CD4-positive, alpha-beta memory T cell (primary cell): ENCODE measurements around the gene USP25. TPM values are rescaled to one million over a fixed set of nuclear protein-coding genes. Genes with fewer than 3 reads are reported as not detected.

Source experiments
- CTCF ChIA-PET: fragments of 350-600 bp; sonication (Branson Sonifier 250); formaldehyde crosslinking; loops from one replicate; lab custom pipeline; 2021; ENCODE audit warnings: inconsistent platforms; ENCODE audit not compliant: partially characterized antibody; lab: Charles Lee
- POLR2A ChIA-PET: fragments of 350-600 bp; sonication (Branson Sonifier 250); formaldehyde crosslinking; loops from one replicate; lab custom pipeline; 2021; ENCODE audit not compliant: partially characterized antibody; lab: Charles Lee
- DNase-seq, 5 donors: peaks; one replicate each; pipeline versions ENCODE4 v3.0.0 to v3.0.0-alpha.2; 2020 to 2022; ENCODE audit warnings: mixed read lengths in 1 of 5
- H3K27ac ChIP-seq: one replicate; pipeline ENCODE4 v1.7.0; 2013; ENCODE audit warnings: low read depth, low read length
- H3K27me3 ChIP-seq: 2 replicates; pipeline ENCODE4 v1.7.0; 2013; ENCODE audit warnings: mild to moderate bottlenecking, low read length, moderate library complexity; ENCODE audit not compliant: insufficient read depth
- H3K36me3 ChIP-seq: 2 replicates; pipeline ENCODE4 v1.7.0; 2013; ENCODE audit warnings: mild to moderate bottlenecking, low read length, moderate library complexity; ENCODE audit not compliant: insufficient read depth
- H3K4me1 ChIP-seq: 2 replicates; pipeline ENCODE4 v1.7.0; 2013; ENCODE audit warnings: mild to moderate bottlenecking, low read length, moderate library complexity; ENCODE audit not compliant: insufficient read depth
- H3K4me3 ChIP-seq, 2 donors: one replicate each; pipeline ENCODE4 v1.7.0; 2013; ENCODE audit warnings: low read length in 2 of 2, mild to moderate bottlenecking in 1 of 2
- H3K9me3 ChIP-seq, 2 donors: one replicate each; pipeline ENCODE4 v1.7.0; 2013; ENCODE audit warnings: low read length in 2 of 2, control low read depth in 1 of 2; ENCODE audit not compliant: control insufficient read depth in 1 of 2
- H3K27ac Mint-ChIP-seq, 7 donors: one replicate each; pipeline ENCODE4 v1.8.0; 2020 to 2021; ENCODE audit warnings: mixed read lengths in 7 of 7, mild to moderate bottlenecking in 6 of 7, inconsistent platforms in 3 of 7, moderate library complexity in 3 of 7
- H3K27me3 Mint-ChIP-seq, 2 donors: one replicate each; pipeline ENCODE4 v1.8.0; 2020 to 2021; ENCODE audit warnings: mixed read lengths in 2 of 2
- H3K36me3 Mint-ChIP-seq, 2 donors: one replicate each; pipeline ENCODE4 v1.8.0; 2020 to 2021; ENCODE audit warnings: mixed read lengths in 2 of 2, inconsistent platforms in 1 of 2, mild to moderate bottlenecking in 1 of 2
- H3K4me1 Mint-ChIP-seq, 4 donors: one replicate each; pipeline ENCODE4 v1.8.0; 2020 to 2021; ENCODE audit warnings: mixed read lengths in 4 of 4, mild to moderate bottlenecking in 1 of 4
- H3K4me3 Mint-ChIP-seq, 8 donors: one replicate each; pipeline ENCODE4 v1.8.0; 2020 to 2021; ENCODE audit warnings: mixed read lengths in 8 of 8, mild to moderate bottlenecking in 7 of 8, moderate library complexity in 6 of 8, inconsistent platforms in 3 of 8
- H3K9me3 Mint-ChIP-seq, 8 donors: one replicate each; pipeline ENCODE4 v1.8.0; 2020 to 2021; ENCODE audit warnings: mixed read lengths in 8 of 8, mild to moderate bottlenecking in 5 of 8, inconsistent platforms in 3 of 8, moderate library complexity in 1 of 8
- intact Hi-C: fragments of 100-400 bp; cut with micrococcal nuclease; formaldehyde crosslinking; loops from one replicate; pipeline ENCODE4 v1.15.1; 2023
- polyA plus RNA-seq, 2 donors: library from polyadenylated mRNA; unstranded; fragments of 300-500 nt; fragmentation: Illumina TruSeq; gene quantifications; one replicate each; pipeline ENCODE4 v1.2.3, GENCODE V29; 2021
- total RNA-seq, 2 experiments: library from RNA; stranded (reverse); gene quantifications; one replicate each; pipeline ENCODE4 v1.2.3, GENCODE V29; 2021

USP25 gene
- total and polyA plus RNA-seq, 4 experiments from 2014 or later: 6.2 to 73.5 (median 49.1) TPM

GRCh38 chr21:15826147-15826780, 96.5 kb downstream of the USP25 start:
- no peaks in the 10 kb centered on the region for H3K27me3 ChIP-seq
- peaks cover 32% of the 10 kb centered on the region for H3K4me1 ChIP-seq
- Mint-ChIP-seq H3K36me3 (peaks cover 32 to 45% of the 10 kb centered on the region in 2 donors), H3K4me3 (no peak overlapping the region), H3K9me3 (no peaks in the 10 kb centered on the region), H3K27ac (peak overlapping the region in 2 of 7 donors; percentile 4 to 18), H3K4me1 (peaks cover 25 to 36% (median 33%) of the 10 kb centered on the region in 4 donors), H3K27me3 (no peaks in the 10 kb centered on the region)
- POLR2A ChIA-PET: no interaction called here
- H3K9me3 ChIP-seq: no peaks in the 10 kb centered on the region
- H3K4me3 ChIP-seq: no peak overlapping the region
- peaks cover 16% of the 10 kb centered on the region for H3K36me3 ChIP-seq
- DNase-seq: peak; percentile 26 to 46 (median 30)
- no peak overlapping the region for H3K27ac ChIP-seq
- CTCF ChIA-PET: interaction anchor here (0.8 to 1.5 kb wide), 8 partner anchors 33 to 344 kb away, joined by 3 to 5 read pairs (median 4); no protein-coding TSS in a partner anchor
- intact Hi-C loops: loop anchor here (1.0 to 10.0 kb wide), 7 partner anchors 93 to 1571 kb away; partner anchors contain the start of genes HSPA13 and NRIP1

GRCh38 chr21:15826908-15827601, 97.3 kb downstream of the USP25 start:
- DNase-seq: no peak
- no peaks in the 10 kb centered on the region for H3K9me3 Mint-ChIP-seq
- H3K4me1 Mint-ChIP-seq: peaks cover 23 to 33% (median 30%) of the 10 kb centered on the region in 4 donors
- no peaks in the 10 kb centered on the region for H3K27me3 Mint-ChIP-seq
- no peak overlapping the region for H3K4me3 Mint-ChIP-seq
- peak overlapping the region in 1 of 7 donors; percentile 23 for H3K27ac Mint-ChIP-seq
- no peaks in the 10 kb centered on the region for H3K9me3 ChIP-seq
- no peak overlapping the region for H3K4me3 ChIP-seq
- CTCF ChIA-PET: interaction anchor here (0.7 to 1.5 kb wide), 7 partner anchors 86 to 344 kb away, joined by 3 to 5 read pairs (median 4); no protein-coding TSS in a partner anchor
- H3K4me1 ChIP-seq: peaks cover 32% of the 10 kb centered on the region
- POLR2A ChIA-PET: no interaction called here
- H3K36me3 ChIP-seq: peaks cover 18% of the 10 kb centered on the region
- no peak overlapping the region for H3K27ac ChIP-seq
- H3K27me3 ChIP-seq: no peaks in the 10 kb centered on the region
- peaks cover 35 to 48% of the 10 kb centered on the region in 2 donors for H3K36me3 Mint-ChIP-seq
- intact Hi-C loops: loop anchor here (1.0 to 10.0 kb wide), 7 partner anchors 94 to 1572 kb away; partner anchors contain the start of genes HSPA13 and NRIP1

GRCh38 chr21:15831497-15831896, 101.7 kb downstream of the USP25 start:
- Mint-ChIP-seq H3K36me3 (peaks cover 55 to 68% of the 10 kb centered on the region in 2 donors), H3K9me3 (no peaks in the 10 kb centered on the region), H3K4me3 (no peak overlapping the region), H3K27me3 (no peaks in the 10 kb centered on the region), H3K27ac (no peak overlapping the region), H3K4me1 (peaks cover 0 to 17% (median 6%) of the 10 kb centered on the region in 4 donors)
- Histone ChIP-seq H3K9me3 (no peaks in the 10 kb centered on the region), H3K27me3 (no peaks in the 10 kb centered on the region), H3K4me1 (no peaks in the 10 kb centered on the region), H3K36me3 (peaks cover 26% of the 10 kb centered on the region), H3K27ac (no peak overlapping the region), H3K4me3 (no peak overlapping the region)
- no peak for DNase-seq
- ChIA-PET POLR2A (interaction anchor here (1.1 to 1.9 kb wide), 2 partner anchors 89 to 101 kb away, joined by 3 to 5 read pairs; partner anchors contain the start of gene USP25), CTCF (interaction anchor here (0.6 kb wide), 1 partner anchor 1574 kb away, joined by 4 read pairs; no protein-coding TSS in a partner anchor)
- intact Hi-C loops: no loop called here

- H3K36me3 ChIP-seq: peaks cover 12% of the 10 kb centered on the region
- CTCF ChIA-PET: no interaction called here
- no peak for DNase-seq
Measured at GRCh38 chr21:15837645-15838044, 107.9 kb downstream of the USP25 start.

DNA sequence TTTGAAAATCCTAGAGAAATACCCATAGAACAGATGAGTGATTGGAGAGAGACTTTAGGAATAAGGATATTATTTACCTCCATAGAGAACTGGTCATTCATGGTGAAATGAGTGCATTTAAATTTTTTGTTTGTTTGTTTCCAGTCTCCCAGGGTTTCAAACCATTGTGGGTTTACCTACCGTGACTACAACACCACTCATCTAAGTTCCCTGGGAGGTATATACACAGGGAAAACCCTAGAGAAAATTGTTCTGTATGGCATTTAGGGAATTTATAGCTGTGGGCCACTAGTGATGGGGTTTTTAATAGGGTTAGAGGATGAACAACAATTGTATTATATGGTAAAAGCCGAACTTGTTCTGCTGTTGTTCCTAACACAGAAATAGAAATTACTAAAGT, 109.2 kb downstream of the USP25 start:
- H3K4me1 ChIP-seq: no peaks in the 10 kb centered on the region
- no peak for DNase-seq
- no peak overlapping the region for H3K4me3 ChIP-seq
- Mint-ChIP-seq H3K4me3 (no peak overlapping the region), H3K27me3 (no peaks in the 10 kb centered on the region), H3K4me1 (peaks cover 0 to 8% (median 0%) of the 10 kb centered on the region in 4 donors), H3K36me3 (peaks cover 31 to 46% of the 10 kb centered on the region in 2 donors), H3K9me3 (no peaks in the 10 kb centered on the region), H3K27ac (peak overlapping the region in 1 of 7 donors; percentile 27)
- ChIA-PET POLR2A (no interaction called here), CTCF (no interaction called here)
- H3K27me3 ChIP-seq: no peaks in the 10 kb centered on the region
- H3K36me3 ChIP-seq: peaks cover 13% of the 10 kb centered on the region
- H3K27ac ChIP-seq: no peak overlapping the region
- no peaks in the 10 kb centered on the region for H3K9me3 ChIP-seq
- intact Hi-C loops: no loop called here

More at GRCh38 chr21:15837645-15838044, 107.9 kb downstream of the USP25 start:
- peak overlapping the region in 1 of 7 donors; percentile 61 for H3K27ac Mint-ChIP-seq
- POLR2A ChIA-PET: no interaction called here
- H3K9me3 ChIP-seq: no peaks in the 10 kb centered on the region
- H3K36me3 Mint-ChIP-seq: peaks cover 27 to 42% of the 10 kb centered on the region in 2 donors
- peaks cover 0 to 8% (median 0%) of the 10 kb centered on the region in 4 donors for H3K4me1 Mint-ChIP-seq
- H3K4me3 Mint-ChIP-seq: no peak overlapping the region
- no peaks in the 10 kb centered on the region for H3K27me3 Mint-ChIP-seq
- no peaks in the 10 kb centered on the region for H3K27me3 ChIP-seq
- H3K27ac ChIP-seq: no peak overlapping the region
- no peak overlapping the region for H3K4me3 ChIP-seq
- intact Hi-C loops: no loop called here
- no peaks in the 10 kb centered on the region for H3K4me1 ChIP-seq
- H3K9me3 Mint-ChIP-seq: no peaks in the 10 kb centered on the region

DNA sequence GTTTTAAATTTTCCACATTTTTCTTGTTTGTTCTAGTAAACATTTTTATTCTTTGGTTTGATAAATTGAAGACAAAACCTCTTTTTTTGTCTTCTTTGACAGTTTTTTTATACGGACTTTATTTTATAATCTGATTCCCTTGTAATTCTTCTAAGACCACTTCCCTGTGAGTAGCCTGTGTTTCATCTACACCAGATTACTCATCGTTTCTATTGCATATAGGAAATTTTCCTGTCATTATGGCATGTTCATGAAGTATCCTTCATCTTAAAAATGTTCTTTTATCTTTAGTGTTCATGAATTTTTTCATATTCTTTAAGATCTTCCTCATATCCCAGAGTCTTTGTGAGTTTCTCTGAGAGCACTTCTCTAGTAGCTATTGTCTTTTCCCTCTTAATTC, 109.8 kb downstream of the USP25 start:
- intact Hi-C loops: no loop called here
- no peak overlapping the region for H3K27ac Mint-ChIP-seq
- DNase-seq: no peak
- Histone ChIP-seq H3K27ac (no peak overlapping the region), H3K36me3 (peaks cover 9% of the 10 kb centered on the region), H3K9me3 (no peaks in the 10 kb centered on the region), H3K4me3 (no peak overlapping the region), H3K27me3 (no peaks in the 10 kb centered on the region), H3K4me1 (no peaks in the 10 kb centered on the region)
- no peaks in the 10 kb centered on the region for H3K27me3 Mint-ChIP-seq
- H3K36me3 Mint-ChIP-seq: peaks cover 27 to 42% of the 10 kb centered on the region in 2 donors
- H3K4me1 Mint-ChIP-seq: peaks cover 0 to 5% (median 0%) of the 10 kb centered on the region in 4 donors
- H3K9me3 Mint-ChIP-seq: no peaks in the 10 kb centered on the region
- H3K4me3 Mint-ChIP-seq: no peak overlapping the region
- ChIA-PET CTCF (no interaction called here), POLR2A (no interaction called here)

GRCh38 chr21:15840406-15840805, 110.6 kb downstream of the USP25 start:
- no peaks in the 10 kb centered on the region for H3K27me3 ChIP-seq
- peaks cover 6% of the 10 kb centered on the region for H3K36me3 ChIP-seq
- H3K9me3 ChIP-seq: no peaks in the 10 kb centered on the region
- Mint-ChIP-seq H3K4me1 (peaks cover 0 to 2% (median 0%) of the 10 kb centered on the region in 4 donors), H3K4me3 (no peak overlapping the region), H3K9me3 (no peaks in the 10 kb centered on the region), H3K27ac (no peak overlapping the region), H3K36me3 (peaks cover 19 to 39% of the 10 kb centered on the region in 2 donors), H3K27me3 (no peaks in the 10 kb centered on the region)
- intact Hi-C loops: no loop called here
- CTCF ChIA-PET: no interaction called here
- POLR2A ChIA-PET: no interaction called here
- no peaks in the 10 kb centered on the region for H3K4me1 ChIP-seq
- no peak overlapping the region for H3K27ac ChIP-seq
- H3K4me3 ChIP-seq: no peak overlapping the region
- DNase-seq: no peak
